C4-2B (cell line): ENCODE data around the gene ASMTL.

ENCODE experiments used
- H3K27ac ChIP-seq: fragments of 450-650 bp; 2 replicates; pipeline ENCODE4 v1.5.1; 2017
- ZFX ChIP-seq: fragments of 450-650 bp; IDR thresholded peaks from 2 replicates; pipeline ENCODE4 v1.6.1; 2017
- TF ChIP-seq, protein P1 (sequence below): fragments of 450-650 bp; conservative IDR thresholded peaks from 2 replicates; pipeline ENCODE4 v1.5.1; 2017; ENCODE audit warnings: mild to moderate bottlenecking

ASMTL gene

DNA sequence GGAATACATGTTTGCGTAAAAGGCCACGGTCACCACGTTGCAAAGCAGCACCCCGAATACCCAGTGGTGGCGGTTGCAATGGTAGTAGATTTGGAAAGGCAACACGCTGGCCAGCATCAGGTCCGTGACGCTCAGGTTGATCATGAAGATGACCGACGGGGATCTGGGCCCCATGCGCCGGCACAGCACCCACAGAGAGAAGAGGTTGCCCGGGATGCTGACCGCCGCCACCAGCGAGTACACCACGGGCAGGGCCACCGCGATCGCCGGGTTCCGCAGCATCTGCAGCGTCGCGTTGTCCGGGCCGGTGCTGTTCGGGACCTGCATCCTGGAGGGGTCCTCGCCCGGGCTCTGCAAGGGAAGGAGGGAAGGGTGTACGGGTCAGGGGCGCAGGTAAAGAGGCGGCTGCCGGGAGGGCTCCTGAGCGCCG lies 13.5 kb upstream of the ASMTL start:
- no peak for TF ChIP-seq ZFX
- TF ChIP-seq, protein P1, sequence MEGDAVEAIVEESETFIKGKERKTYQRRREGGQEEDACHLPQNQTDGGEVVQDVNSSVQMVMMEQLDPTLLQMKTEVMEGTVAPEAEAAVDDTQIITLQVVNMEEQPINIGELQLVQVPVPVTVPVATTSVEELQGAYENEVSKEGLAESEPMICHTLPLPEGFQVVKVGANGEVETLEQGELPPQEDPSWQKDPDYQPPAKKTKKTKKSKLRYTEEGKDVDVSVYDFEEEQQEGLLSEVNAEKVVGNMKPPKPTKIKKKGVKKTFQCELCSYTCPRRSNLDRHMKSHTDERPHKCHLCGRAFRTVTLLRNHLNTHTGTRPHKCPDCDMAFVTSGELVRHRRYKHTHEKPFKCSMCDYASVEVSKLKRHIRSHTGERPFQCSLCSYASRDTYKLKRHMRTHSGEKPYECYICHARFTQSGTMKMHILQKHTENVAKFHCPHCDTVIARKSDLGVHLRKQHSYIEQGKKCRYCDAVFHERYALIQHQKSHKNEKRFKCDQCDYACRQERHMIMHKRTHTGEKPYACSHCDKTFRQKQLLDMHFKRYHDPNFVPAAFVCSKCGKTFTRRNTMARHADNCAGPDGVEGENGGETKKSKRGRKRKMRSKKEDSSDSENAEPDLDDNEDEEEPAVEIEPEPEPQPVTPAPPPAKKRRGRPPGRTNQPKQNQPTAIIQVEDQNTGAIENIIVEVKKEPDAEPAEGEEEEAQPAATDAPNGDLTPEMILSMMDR, result no peak
- H3K27ac ChIP-seq, result no peak overlapping the region

DNA sequence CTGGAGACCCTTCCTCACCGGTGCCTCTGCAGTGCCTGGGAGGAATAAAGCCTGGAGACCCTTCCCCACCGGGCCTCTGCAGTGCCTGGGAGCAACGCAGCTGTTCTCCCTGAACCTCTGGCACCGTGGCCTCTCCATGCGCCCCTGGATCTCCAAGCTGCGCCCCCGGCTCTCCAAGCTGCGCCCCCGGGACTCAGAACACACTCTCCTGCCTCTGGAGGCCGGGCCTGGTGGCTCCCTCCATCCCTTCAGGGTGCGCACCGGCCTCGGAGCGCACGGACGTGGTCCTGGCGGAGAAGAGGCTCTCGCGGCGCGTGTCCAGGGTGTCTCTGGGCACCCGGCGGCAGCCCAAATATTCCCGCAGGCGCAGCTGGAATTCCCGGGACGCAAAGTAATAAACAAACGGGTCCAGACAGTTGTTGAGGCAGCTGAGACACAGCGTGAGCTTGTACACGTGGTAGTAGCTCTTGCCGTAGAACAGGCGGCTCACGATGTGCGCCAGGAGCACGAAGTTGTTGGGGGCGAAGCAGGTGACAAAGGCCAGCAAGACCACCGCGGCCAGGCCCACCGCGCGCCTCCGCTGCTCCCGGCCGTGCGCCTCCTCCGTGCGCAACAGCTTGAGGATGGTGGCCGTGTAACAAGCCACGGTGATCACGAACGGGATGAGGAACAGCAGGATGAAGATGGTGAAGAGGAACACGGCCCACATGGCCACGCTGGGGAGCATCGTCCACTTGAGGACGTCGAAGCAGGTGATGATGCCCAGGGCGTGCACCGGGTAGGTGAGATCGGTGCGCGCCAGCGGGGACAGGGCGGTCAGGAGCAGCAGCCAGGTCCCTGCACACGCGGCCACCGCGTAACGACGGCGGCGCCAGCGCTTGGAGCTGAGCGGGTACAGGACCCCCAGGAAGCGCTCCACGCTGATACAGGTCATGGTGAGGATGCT lies 12.8 kb upstream of the ASMTL start:
- no peak for TF ChIP-seq ZFX
- TF ChIP-seq, protein P1, result no peak
- no peak overlapping the region for H3K27ac ChIP-seq

DNA sequence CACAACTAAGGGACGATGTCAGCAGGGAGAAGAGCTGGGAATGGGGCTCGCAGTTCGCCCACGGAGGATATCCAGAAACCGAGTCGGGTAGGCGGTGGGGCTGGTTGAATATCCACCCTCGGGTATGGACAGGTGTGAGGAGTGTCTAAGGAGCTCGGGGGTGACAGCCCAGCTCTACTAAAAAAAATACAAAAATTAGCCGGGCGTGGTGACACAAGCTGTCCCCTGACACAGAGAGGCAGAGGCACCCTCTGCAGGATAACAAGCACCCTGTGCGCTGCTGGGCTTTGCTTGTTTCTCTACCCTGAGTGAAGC lies 12.2 kb upstream of the ASMTL start:
- no peak overlapping the region for H3K27ac ChIP-seq
- TF ChIP-seq, protein P1, result no peak
- no peak for TF ChIP-seq ZFX

DNA sequence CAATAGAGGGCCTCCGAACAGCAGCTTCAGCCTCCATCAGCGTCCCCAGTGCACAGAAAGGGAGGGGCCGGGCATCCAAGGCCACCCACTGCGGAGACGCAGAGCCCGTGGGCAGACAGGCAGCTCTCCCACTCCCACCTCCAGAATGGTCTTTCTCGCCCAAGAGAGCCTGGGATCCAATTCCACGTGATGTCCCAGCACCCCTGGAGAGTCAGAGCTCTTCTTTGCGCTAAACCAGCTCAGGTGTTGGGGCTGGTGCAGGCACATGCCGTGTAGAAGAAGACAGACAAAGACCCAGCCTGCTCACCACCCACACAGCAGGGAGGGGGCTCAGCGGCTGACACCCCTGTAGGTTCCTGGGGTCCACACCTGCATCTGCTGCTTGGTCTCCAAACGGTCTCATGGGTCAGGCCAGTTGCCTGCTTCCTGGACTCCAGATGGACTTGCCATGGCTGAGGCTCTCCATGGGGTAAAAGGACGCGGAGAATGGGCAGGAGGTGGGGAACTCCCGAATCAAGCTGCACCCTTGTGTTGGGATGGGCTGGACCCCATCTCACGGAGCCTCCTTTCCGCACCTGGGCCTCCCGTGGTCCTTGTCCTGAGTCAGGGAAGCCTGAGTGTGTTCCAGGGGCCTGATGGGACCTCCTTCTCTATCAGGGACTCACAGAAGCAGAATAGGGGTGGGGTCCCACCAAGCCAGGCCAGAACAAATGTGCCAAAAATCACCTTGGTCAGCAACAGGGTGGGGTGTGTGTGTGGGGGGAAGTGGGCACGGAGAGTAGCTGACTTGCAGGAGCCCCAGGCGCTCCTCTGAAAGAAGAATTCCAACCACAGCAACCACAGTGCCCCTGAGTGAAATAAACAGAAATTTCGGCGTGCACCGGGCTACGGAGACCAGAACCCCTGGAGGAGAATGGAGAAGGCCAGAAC lies 11.6 kb upstream of the ASMTL start:
- H3K27ac ChIP-seq, result no peak overlapping the region
- no peak for TF ChIP-seq ZFX
- TF ChIP-seq, protein P1, result no peak

DNA sequence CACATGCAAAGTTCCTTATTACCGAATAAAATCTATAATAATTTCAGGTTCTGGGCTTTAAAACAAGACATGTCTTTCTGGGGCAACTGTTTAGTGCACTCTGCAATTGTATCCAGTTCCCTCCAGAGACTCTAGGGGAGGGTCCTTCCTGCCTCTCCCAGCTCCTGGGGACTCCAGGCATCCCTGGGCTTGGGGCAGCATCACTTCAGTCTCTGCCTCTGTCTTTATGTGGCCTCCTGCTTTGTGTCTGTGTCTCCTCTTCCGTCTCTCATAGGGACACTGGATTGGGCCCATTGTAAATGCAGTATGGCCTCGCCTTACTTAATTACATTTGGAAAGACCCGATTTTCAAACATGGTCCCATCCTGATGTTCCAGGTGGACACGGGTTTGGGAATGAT lies 10.9 kb upstream of the ASMTL start:
- no peak for TF ChIP-seq ZFX
- TF ChIP-seq, protein P1, result no peak
- H3K27ac ChIP-seq, result no peak overlapping the region

DNA sequence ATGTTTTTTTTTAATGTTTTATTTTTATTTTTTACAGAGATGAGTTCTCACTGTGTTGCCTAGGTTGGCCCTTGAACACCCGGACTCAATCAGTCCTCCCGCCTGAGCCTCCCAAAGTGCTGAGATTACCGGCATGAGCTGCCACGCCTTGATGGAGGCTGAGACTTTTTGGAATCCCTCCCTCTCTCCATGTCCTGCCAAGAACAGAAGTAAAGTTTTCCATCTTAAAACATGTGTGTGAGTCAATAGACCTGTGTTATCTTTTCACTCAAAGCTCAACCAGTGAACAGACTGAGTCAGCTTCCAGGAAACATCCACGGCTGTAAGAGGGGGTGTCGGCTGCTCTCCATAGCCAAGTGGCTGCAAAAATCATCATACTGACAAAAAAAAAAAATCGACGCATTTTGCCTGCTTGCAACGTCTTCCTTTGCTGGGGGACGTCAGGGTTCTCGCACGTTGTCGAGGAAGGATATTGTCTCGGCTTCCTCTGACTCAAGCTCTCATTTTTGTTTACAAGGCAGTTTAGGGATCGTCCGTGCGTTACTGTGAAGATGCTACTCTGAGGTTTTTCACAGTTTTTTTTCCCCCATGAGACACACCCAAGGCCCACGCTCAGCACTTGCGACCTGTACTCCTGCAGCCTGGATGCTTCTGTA lies 10.0 kb upstream of the ASMTL start:
- H3K27ac ChIP-seq, result no peak overlapping the region
- no peak for TF ChIP-seq ZFX
- TF ChIP-seq, protein P1, result no peak
